C4-2B (cell line): ENCODE measurements around the gene PEF1.

Source experiments
- CTCF ChIP-seq: fragments of 450-650 bp; conservative IDR thresholded peaks from 2 replicates; pipeline ENCODE4 v1.5.1; 2017; ENCODE audit warnings: mild to moderate bottlenecking
- ZFX ChIP-seq: fragments of 450-650 bp; IDR thresholded peaks from 2 replicates; pipeline ENCODE4 v1.6.1; 2017

- no peak for TF ChIP-seq CTCF
- TF ChIP-seq ZFX = no peak
These were observed 23.8 kb downstream of the PEF1 start for GRCh38 chr1:31620631-31621497.
